ENCODE results near the gene GRAMD1B. TPM values are rescaled to one million over a fixed set of nuclear protein-coding genes. Genes with fewer than 3 reads are reported as not detected.

Gene GRAMD1B
- total RNA-seq, 2 donors from 2014 or later, result 1.7 to 1.9 TPM

GRCh38 chr11:123437236-123437979 is 7.3 kb downstream of the GRAMD1B start:
- Histone ChIP-seq H3K27me3 (no peaks in the 10 kb centered on the region), H3K9me3 (no peaks in the 10 kb centered on the region), H3K27ac (no peak overlapping the region), H3K9ac (ENCODE audit: low read depth in 2 of 2, low read length in 2 of 2) (no peak overlapping the region), H3K36me3 (no peaks in the 10 kb centered on the region), H3K4me3 (no peak overlapping the region), H3K4me1 (no peaks in the 10 kb centered on the region)
- intact Hi-C loops (cut with DNase I), result no loop called here
- no peak for DNase-seq
- TF ChIP-seq, protein P1, sequence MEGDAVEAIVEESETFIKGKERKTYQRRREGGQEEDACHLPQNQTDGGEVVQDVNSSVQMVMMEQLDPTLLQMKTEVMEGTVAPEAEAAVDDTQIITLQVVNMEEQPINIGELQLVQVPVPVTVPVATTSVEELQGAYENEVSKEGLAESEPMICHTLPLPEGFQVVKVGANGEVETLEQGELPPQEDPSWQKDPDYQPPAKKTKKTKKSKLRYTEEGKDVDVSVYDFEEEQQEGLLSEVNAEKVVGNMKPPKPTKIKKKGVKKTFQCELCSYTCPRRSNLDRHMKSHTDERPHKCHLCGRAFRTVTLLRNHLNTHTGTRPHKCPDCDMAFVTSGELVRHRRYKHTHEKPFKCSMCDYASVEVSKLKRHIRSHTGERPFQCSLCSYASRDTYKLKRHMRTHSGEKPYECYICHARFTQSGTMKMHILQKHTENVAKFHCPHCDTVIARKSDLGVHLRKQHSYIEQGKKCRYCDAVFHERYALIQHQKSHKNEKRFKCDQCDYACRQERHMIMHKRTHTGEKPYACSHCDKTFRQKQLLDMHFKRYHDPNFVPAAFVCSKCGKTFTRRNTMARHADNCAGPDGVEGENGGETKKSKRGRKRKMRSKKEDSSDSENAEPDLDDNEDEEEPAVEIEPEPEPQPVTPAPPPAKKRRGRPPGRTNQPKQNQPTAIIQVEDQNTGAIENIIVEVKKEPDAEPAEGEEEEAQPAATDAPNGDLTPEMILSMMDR (IDR thresholded peaks at IDR 0.05), result no peak

GRCh38 chr11:123438131-123438627 is 8.1 kb downstream of the GRAMD1B start:
- H3K27me3 ChIP-seq, result no peaks in the 10 kb centered on the region
- H3K4me3 ChIP-seq, result no peak overlapping the region
- no peaks in the 10 kb centered on the region for H3K36me3 ChIP-seq
- H3K9ac ChIP-seq (ENCODE audit: low read depth in 2 of 2, low read length in 2 of 2), result no peak overlapping the region
- H3K4me1 ChIP-seq, result no peaks in the 10 kb centered on the region
- no peak for DNase-seq
- no peaks in the 10 kb centered on the region for H3K9me3 ChIP-seq
- TF ChIP-seq, protein P1 (IDR thresholded peaks at IDR 0.05), result no peak
- H3K27ac ChIP-seq, result no peak overlapping the region
- intact Hi-C loops (cut with DNase I), result no loop called here

GRCh38 chr11:123439616-123440015 is 9.5 kb downstream of the GRAMD1B start:
- intact Hi-C loops (cut with DNase I), result no loop called here

DNA sequence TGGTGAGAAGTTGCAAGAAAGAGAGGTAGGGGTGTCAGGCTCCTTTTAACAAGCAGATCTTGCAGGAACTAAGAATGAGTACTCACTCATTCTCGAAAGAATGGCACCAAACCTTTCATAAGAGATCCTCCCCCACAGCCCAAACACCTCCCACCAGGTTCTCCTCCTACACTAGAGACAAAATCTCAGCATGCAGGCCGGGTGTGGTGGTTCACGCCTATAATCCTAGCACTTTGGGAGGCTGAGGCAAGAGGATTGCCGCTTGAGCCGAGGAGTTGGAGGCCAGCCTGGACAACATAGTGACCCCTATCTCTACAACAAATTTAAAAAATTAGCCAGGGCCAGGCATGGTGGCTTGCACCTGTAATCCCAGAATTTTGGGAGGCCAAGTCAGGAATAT is 11.1 kb downstream of the GRAMD1B start:
- intact Hi-C loops (cut with DNase I), result no loop called here
- H3K27me3 ChIP-seq, result no peaks in the 10 kb centered on the region
- no peak overlapping the region for H3K9ac ChIP-seq (ENCODE audit: low read depth in 2 of 2, low read length in 2 of 2)
- TF ChIP-seq, protein P1 (IDR thresholded peaks at IDR 0.05), result no peak
- no peak for DNase-seq
- no peaks in the 10 kb centered on the region for H3K36me3 ChIP-seq
- H3K27ac ChIP-seq, result no peak overlapping the region
- H3K9me3 ChIP-seq, result no peaks in the 10 kb centered on the region
- H3K4me3 ChIP-seq, result no peak overlapping the region
- no peaks in the 10 kb centered on the region for H3K4me1 ChIP-seq

More at GRCh38 chr11:123439616-123440015, 9.5 kb downstream of the GRAMD1B start:
- Histone ChIP-seq H3K27me3 (no peaks in the 10 kb centered on the region), H3K36me3 (no peaks in the 10 kb centered on the region), H3K27ac (no peak overlapping the region), H3K4me3 (no peak overlapping the region), H3K9me3 (no peaks in the 10 kb centered on the region), H3K9ac (ENCODE audit: low read depth in 2 of 2, low read length in 2 of 2) (no peak overlapping the region), H3K4me1 (no peaks in the 10 kb centered on the region)
- TF ChIP-seq, protein P1 (IDR thresholded peaks at IDR 0.05), result no peak
- DNase-seq, result no peak

- no peaks in the 10 kb centered on the region for H3K36me3 ChIP-seq
- TF ChIP-seq, protein P1 (IDR thresholded peaks at IDR 0.05), result no peak
- H3K9me3 ChIP-seq, result no peaks in the 10 kb centered on the region
- no peak overlapping the region for H3K9ac ChIP-seq (ENCODE audit: low read depth in 2 of 2, low read length in 2 of 2)
- no peaks in the 10 kb centered on the region for H3K27me3 ChIP-seq
- H3K4me3 ChIP-seq, result no peak overlapping the region
- DNase-seq, result no peak
- intact Hi-C loops (cut with DNase I), result no loop called here
- no peaks in the 10 kb centered on the region for H3K4me1 ChIP-seq
- H3K27ac ChIP-seq, result no peak overlapping the region
Measured at GRCh38 chr11:123443851-123444623, 14.0 kb downstream of the GRAMD1B start.
